NCI-H2196 treated with DMSO at 0.1 percent for 48 hours (cell line): Measurements from ENCODE around the gene RERE.

ENCODE experiments used
- DNase-seq: peaks from one replicate; lab custom pipeline; 2025; ENCODE audit not compliant: unreplicated experiment; lab: John Stamatoyannopoulos, UW

The RERE gene

GRCh38 chr1:8721679-8722324, 95.6 kb downstream of the RERE start:
- no peak for DNase-seq

GRCh38 chr1:8720347-8720746, 97.1 kb downstream of the RERE start:
- no peak for DNase-seq

- DNase-seq = no peak
Observed at GRCh38 chr1:8718850-8719361, 98.5 kb downstream of the RERE start.

- no peak for DNase-seq
Observed at GRCh38 chr1:8717148-8717547, 100.3 kb downstream of the RERE start.

GRCh38 chr1:8716238-8716637, 101.2 kb downstream of the RERE start:
- DNase-seq = no peak

- DNase-seq = no peak
Observed at GRCh38 chr1:8714173-8714572, 103.3 kb downstream of the RERE start.

GRCh38 chr1:8712413-8713231, 104.8 kb downstream of the RERE start:
- DNase-seq = peak; percentile 25

- no peak for DNase-seq
Observed at GRCh38 chr1:8711873-8712412, 105.5 kb downstream of the RERE start.

GRCh38 chr1:8711151-8711550, 106.3 kb downstream of the RERE start:
- DNase-seq = no peak

- DNase-seq = no peak
Observed at GRCh38 chr1:8708259-8708658, 109.2 kb downstream of the RERE start.

- peak; percentile 71 for DNase-seq
Observed at GRCh38 chr1:8706995-8707396, 110.4 kb downstream of the RERE start.

- no peak for DNase-seq
Observed at GRCh38 chr1:8706291-8706690, 111.1 kb downstream of the RERE start.

GRCh38 chr1:8704866-8705506, 112.5 kb downstream of the RERE start:
- peak; percentile 39 for DNase-seq

- peak; percentile 98 for DNase-seq
Observed at GRCh38 chr1:8702850-8703810, 114.3 kb downstream of the RERE start.

GRCh38 chr1:8702472-8702849, 115.0 kb downstream of the RERE start:
- DNase-seq = no peak

GRCh38 chr1:8701794-8702471, 115.5 kb downstream of the RERE start:
- no peak for DNase-seq

- no peak for DNase-seq
Observed at GRCh38 chr1:8699679-8700078, 117.8 kb downstream of the RERE start.

- DNase-seq = no peak
Observed at GRCh38 chr1:8698937-8699447, 118.4 kb downstream of the RERE start.

GRCh38 chr1:8698012-8698630, 119.3 kb downstream of the RERE start:
- no peak for DNase-seq
